HepG2 (cell line): ENCODE data around the gene DLG1. TPM values are rescaled to one million over a fixed set of nuclear protein-coding genes. Genes with fewer than 3 reads are reported as not detected.

Experiments
- ATAC-seq: fragments of 200-7000 bp; cut with Tn5 transposase; 3 replicates; pipeline ENCODE4 v1.9.1; 2020; ENCODE audit warnings: mild to moderate bottlenecking, moderate library complexity
- BruUV-seq: library from RNA; stranded (reverse); fragments of 400-500 nt; replicated peaks from 2 replicates; lab custom pipeline; 2021; lab: Mats Ljungman, UMichigan
- CTCF ChIA-PET: fragments of 300-600 bp; formaldehyde crosslinking; extraction: SDS; loops from one replicate; lab custom pipeline; 2021; ENCODE audit warnings: low total read pairs, inconsistent platforms, low intra/inter-chr PET ratio; lab: Yijun Ruan, JAX
- POLR2A ChIA-PET: fragments of 350-600 bp; sonication (Branson Sonifier 250); formaldehyde crosslinking; loops from one replicate; lab custom pipeline; 2020; ENCODE audit warnings: antibody characterized with exemption, inconsistent platforms; lab: Yijun Ruan, JAX
- DNase-seq: peaks from one replicate; pipeline ENCODE4 v3.0.0-alpha.2; 2015; ENCODE audit warnings: low spot score
- FAIRE-seq: peaks from 3 replicates; lab custom pipeline; 2011; peaks lifted over from hg19 to GRCh38; lab: Jason Lieb, UNC
- H2AFZ ChIP-seq: one replicate; pipeline ENCODE4 v1.6.1; 2011; ENCODE audit warnings: low read length, inconsistent platforms
- H3K27ac ChIP-seq: fragments of 300-600 bp; 3 replicates; pipeline ENCODE4 v1.8.0; 2011; ENCODE audit warnings: mixed run types, mild to moderate bottlenecking, mixed read lengths, low read length, inconsistent platforms; ENCODE audit not compliant: insufficient read depth; ENCODE audit errors: extremely low read length
- H3K27me3 ChIP-seq, 2 experiments: fragments of 200-600 bp in 1 of 2; 2 replicates in 1 of 2; 3 replicates in 1 of 2; pipeline versions ENCODE4 v1.6.0 to v1.8.0; 2011; ENCODE audit warnings: low read length in 2 of 2, mild to moderate bottlenecking in 2 of 2, moderate library complexity in 2 of 2, inconsistent platforms in 1 of 2; ENCODE audit not compliant: insufficient read depth in 2 of 2, control insufficient read depth in 1 of 2
- H3K36me3 ChIP-seq, 2 experiments: fragments of 200-600 bp in 1 of 2; replicated peaks in 1 of 2; 2 replicates in 1 of 2; 3 replicates in 1 of 2; pipeline versions ENCODE4 v1.5.1 to v1.8.0; 2011; ENCODE audit warnings: low read length in 2 of 2, inconsistent platforms in 1 of 2; ENCODE audit not compliant: insufficient read depth in 2 of 2, control insufficient read depth in 1 of 2
- H3K4me1 ChIP-seq: 2 replicates; pipeline ENCODE4 v1.5.1; 2012; ENCODE audit warnings: low read length, inconsistent platforms; ENCODE audit not compliant: insufficient read depth
- H3K4me2 ChIP-seq: 2 replicates; pipeline ENCODE4 v1.6.0; 2011; ENCODE audit warnings: low read depth, low read length, inconsistent platforms
- H3K4me3 ChIP-seq, 3 experiments: fragments of 200-600 bp in 1 of 3; sonication (generic), shearing (Covaris generic) in 1 of 3; replicated peaks in 1 of 3; 2 replicates each; pipeline ENCODE4 v1.5.1; 2011 to 2016; ENCODE audit warnings: low read length in 3 of 3, inconsistent platforms in 2 of 3, low read depth in 2 of 3, mild to moderate bottlenecking in 2 of 3, control low read depth in 1 of 3, mixed read lengths in 1 of 3; ENCODE audit not compliant: insufficient read depth in 1 of 3
- H3K79me2 ChIP-seq: one replicate; pipeline ENCODE4 v1.6.1; 2011; ENCODE audit warnings: low read length, inconsistent platforms; ENCODE audit not compliant: insufficient read depth
- H3K9ac ChIP-seq: 2 replicates; pipeline ENCODE4 v1.6.0; 2011; ENCODE audit warnings: mild to moderate bottlenecking, low read depth, low read length, inconsistent platforms; ENCODE audit not compliant: insufficient read depth
- H3K9me3 ChIP-seq: 2 replicates; pipeline ENCODE4 v1.5.1; 2012; ENCODE audit warnings: mild to moderate bottlenecking, low read length
- H4K20me1 ChIP-seq: 2 replicates; pipeline ENCODE4 v1.6.0; 2011; ENCODE audit warnings: inconsistent platforms, mild to moderate bottlenecking, low read length, moderate library complexity; ENCODE audit not compliant: insufficient read depth
- RBM22 ChIP-seq: fragments of 200-400 bp; formaldehyde crosslinking; optimal IDR thresholded peaks from 2 replicates; pipeline ENCODE3; 2017; ENCODE audit warnings: mild to moderate bottlenecking, low read length, moderate library complexity
- SOX6 ChIP-seq, 2 experiments: fragments of 450-650 bp in 1 of 2; sonication (generic) in 1 of 2; formaldehyde crosslinking in 1 of 2; IDR thresholded peaks; 2 replicates each; pipeline versions ENCODE4 v1.4.0 to v1.6.1; 2017 to 2020; ENCODE audit warnings: antibody characterized with exemption in 1 of 2, mild to moderate bottlenecking in 1 of 2, missing genetic modification reagents in 1 of 2
- ZNF629 ChIP-seq: sonication (generic); formaldehyde crosslinking; conservative IDR thresholded peaks from 2 replicates; pipeline ENCODE4 v1.5.0; 2020; ENCODE audit warnings: missing genetic modification reagents
- ZNF768 ChIP-seq: sonication (generic); formaldehyde crosslinking; IDR thresholded peaks from 2 replicates; pipeline ENCODE4 v1.4.0; 2020; ENCODE audit warnings: missing genetic modification reagents
- WGBS: methylation state at CpG from one replicate; pipeline ENCODE4 v1.1.6; 2017; ENCODE audit warnings: low lambda C conversion rate; 5-methylcytosine and 5-hydroxymethylcytosine counted together
- in situ Hi-C: cut with HindIII; loops from 2 replicates; pipeline ENCODE4 v1.10.0; 2017; ENCODE audit warnings: low pct_unique_long_range_greater_than_20kb; ENCODE audit not compliant: extremely low pct_ligation_motif_present
- intact Hi-C: fragments of 100-400 bp; cut with micrococcal nuclease; formaldehyde crosslinking; loops from one replicate; pipeline ENCODE4 v1.10.0; 2022; ENCODE audit not compliant: unreplicated experiment
- polyA plus RNA-seq, 8 experiments: library from polyadenylated mRNA; depleted of rRNA in 3 of 8; stranded (reverse) in 7 of 8; unstranded in 1 of 8; fragments of >200 nt; fragmentation: Illumina TruSeq in 4 of 8; extraction: Trizol in 4 of 8; gene quantifications; 2 replicates each; pipeline versions ENCODE4 v1.2.1 to v1.2.3, GENCODE V29; 2011 to 2016; ENCODE audit warnings: low read depth in 4 of 8, missing spikeins in 1 of 8, mixed read lengths in 1 of 8; ENCODE audit not compliant: insufficient read depth in 1 of 8
- total RNA-seq, 5 experiments: library from RNA; depleted of rRNA; stranded (reverse); fragments of >200 nt; fragmentation: Illumina TruSeq; extraction: Trizol; gene quantifications; 2 replicates each; pipeline ENCODE4 v1.2.3, GENCODE V29; 2016; ENCODE audit warnings: low read depth in 1 of 5
- TF ChIP-seq, protein P1 (sequence below): sonication (generic); formaldehyde crosslinking; IDR thresholded peaks from 2 replicates; pipeline ENCODE4 v1.4.0; 2020; ENCODE audit warnings: missing genetic modification reagents
- TF ChIP-seq, protein P2 (sequence below): sonication (generic); formaldehyde crosslinking; IDR thresholded peaks from 2 replicates; pipeline ENCODE4 v1.8.1; 2023; ENCODE audit warnings: mild to moderate bottlenecking, moderate library complexity, missing genetic modification reagents

DLG1 gene
- total and polyA plus RNA-seq, 2 of the 13 experiments (the other 11 are each of a cell fraction or from before 2014, with no cell fraction given): 30.5 to 104 TPM

DNA sequence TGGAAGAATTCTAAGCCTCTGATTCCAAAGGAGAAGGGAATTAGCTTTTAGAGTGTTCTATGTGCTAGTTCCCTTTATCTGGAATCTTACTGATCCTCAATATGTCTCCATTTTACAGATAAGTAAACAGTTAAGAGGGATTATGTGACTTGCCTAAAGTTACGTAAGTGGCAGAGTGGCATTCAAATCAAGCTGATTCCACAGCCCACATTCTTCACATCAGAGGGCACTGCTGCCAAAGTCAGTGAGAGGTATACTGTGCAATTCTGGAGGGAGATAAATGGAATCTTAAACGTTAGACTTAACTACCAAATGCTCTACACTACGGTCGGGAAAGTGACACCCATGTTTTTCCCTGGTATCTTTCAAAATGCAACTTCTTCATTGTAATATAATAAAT is 257.8 kb downstream of the DLG1 start:
- Histone ChIP-seq H3K4me1 (no peaks in the 10 kb centered on the region), H3K4me2 (no peak overlapping the region), H3K79me2 (no peaks in the 10 kb centered on the region), H3K9me3 (no peaks in the 10 kb centered on the region), H3K9ac (no peak overlapping the region), H4K20me1 (no peaks in the 10 kb centered on the region), H3K27ac (no peak overlapping the region), H3K36me3 (peaks cover 3 to 23% of the 10 kb centered on the region in 2 experiments), H3K27me3 (no peaks in the 10 kb centered on the region), H2AFZ (no peak overlapping the region), H3K4me3 (no peak overlapping the region)
- ATAC-seq: no peak
- FAIRE-seq: no peak
- whole genome bisulfite sequencing: 89% methylated on average over 4 of the region's 4 CpGs
- TF ChIP-seq ZNF629 (0 out of 2 replicates have a peak, but pooled peaks have one; percentile 15), SOX6 (IDR thresholded peaks at IDR 0.05) (no peak), SOX6 (CRISPR knock-in tag; IDR thresholded peaks at IDR 0.05) (no peak), RBM22 (peak; percentile 35), ZNF768 (CRISPR knock-in tag) (no peak)
- TF ChIP-seq, protein P1, sequence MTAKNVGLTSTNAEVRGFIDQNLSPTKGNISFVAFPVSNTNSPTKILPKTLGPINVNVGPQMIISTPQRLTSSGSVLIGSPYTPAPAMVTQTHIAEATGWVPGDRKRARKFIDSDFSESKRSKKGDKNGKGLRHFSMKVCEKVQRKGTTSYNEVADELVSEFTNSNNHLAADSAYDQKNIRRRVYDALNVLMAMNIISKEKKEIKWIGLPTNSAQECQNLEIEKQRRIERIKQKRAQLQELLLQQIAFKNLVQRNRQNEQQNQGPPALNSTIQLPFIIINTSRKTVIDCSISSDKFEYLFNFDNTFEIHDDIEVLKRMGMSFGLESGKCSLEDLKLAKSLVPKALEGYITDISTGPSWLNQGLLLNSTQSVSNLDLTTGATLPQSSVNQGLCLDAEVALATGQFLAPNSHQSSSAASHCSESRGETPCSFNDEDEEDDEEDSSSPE (CRISPR knock-in tag): no peak
- TF ChIP-seq, protein P2, sequence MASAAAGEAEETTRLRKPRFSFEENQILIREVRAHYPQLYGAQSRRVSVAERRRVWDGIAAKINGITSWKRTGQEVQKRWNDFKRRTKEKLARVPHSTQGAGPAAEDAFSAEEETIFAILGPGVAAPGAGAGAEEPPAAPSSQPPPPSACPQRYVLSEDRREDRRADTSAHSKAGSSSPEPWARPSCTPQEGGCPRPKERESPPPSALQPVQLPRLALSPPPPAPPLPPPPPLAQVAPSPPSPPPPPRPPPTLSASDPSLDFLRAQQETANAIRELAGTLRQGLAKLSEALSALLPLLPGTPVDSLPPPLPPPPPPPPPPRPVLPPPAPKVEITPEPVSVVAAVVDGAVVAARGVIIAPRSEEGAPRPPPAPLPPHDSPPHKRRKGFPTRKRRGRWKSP (CRISPR knock-in tag): no peak
- in situ Hi-C loops (no loop called here), intact Hi-C loops (no loop called here)
- POLR2A ChIA-PET: no interaction called here
- CTCF ChIA-PET: no interaction called here
- no peak for DNase-seq
- BruUV-seq: no TSS peak
